WI38 (cell line): ENCODE measurements around the gene LRRK1.

Experiments
- H3K4me3 ChIP-seq: 2 replicates; pipeline ENCODE4 v1.5.1; 2011; ENCODE audit warnings: low read depth, mild to moderate bottlenecking, control low read depth, low read length
- TF ChIP-seq, protein P1 (sequence below): IDR thresholded peaks from 2 replicates; pipeline ENCODE4 v1.5.1; 2012; ENCODE audit warnings: low read depth, mild to moderate bottlenecking, control low read depth, low read length

The LRRK1 gene

DNA sequence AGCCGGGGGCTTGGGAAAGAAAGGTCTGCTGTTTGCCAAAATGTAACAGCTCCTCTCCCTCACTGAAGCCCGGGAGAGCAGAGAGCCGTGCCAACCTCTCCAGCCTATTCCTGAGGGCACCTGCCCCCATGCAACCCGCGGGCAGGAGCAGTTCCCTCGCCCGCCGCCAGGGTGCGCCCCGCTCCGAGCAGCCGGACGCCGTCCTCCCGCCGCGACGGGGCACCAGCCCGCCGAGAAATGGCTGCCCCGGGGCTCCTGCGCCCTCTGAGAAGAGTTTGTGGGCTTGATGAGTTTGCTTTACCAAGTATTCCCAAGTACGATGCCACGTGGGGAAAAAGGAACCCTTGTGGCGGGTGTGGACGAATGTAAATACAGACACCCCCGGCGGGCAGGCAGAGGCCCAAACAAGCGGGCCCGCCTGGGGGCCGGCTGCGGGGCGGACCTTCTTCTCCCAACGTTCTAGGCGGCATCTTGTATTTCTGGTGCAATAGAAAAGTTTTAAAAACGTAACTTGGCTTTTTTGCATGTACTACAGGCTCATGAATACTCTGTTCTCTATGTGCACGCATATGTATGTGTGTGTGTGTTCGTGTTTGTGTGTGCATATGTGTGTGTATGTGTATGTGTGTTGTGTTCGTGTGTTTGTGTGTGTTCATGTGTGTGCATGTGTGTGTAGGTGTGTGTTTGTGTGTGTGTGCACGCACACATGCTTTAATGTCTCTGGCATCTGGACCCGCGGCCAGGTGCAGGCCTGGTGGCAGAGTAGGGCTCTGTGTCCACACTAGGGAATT is 169.8 kb downstream of the LRRK1 start:
- no peak overlapping the region for H3K4me3 ChIP-seq
- TF ChIP-seq, protein P1, sequence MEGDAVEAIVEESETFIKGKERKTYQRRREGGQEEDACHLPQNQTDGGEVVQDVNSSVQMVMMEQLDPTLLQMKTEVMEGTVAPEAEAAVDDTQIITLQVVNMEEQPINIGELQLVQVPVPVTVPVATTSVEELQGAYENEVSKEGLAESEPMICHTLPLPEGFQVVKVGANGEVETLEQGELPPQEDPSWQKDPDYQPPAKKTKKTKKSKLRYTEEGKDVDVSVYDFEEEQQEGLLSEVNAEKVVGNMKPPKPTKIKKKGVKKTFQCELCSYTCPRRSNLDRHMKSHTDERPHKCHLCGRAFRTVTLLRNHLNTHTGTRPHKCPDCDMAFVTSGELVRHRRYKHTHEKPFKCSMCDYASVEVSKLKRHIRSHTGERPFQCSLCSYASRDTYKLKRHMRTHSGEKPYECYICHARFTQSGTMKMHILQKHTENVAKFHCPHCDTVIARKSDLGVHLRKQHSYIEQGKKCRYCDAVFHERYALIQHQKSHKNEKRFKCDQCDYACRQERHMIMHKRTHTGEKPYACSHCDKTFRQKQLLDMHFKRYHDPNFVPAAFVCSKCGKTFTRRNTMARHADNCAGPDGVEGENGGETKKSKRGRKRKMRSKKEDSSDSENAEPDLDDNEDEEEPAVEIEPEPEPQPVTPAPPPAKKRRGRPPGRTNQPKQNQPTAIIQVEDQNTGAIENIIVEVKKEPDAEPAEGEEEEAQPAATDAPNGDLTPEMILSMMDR, result peak; percentile 98

DNA sequence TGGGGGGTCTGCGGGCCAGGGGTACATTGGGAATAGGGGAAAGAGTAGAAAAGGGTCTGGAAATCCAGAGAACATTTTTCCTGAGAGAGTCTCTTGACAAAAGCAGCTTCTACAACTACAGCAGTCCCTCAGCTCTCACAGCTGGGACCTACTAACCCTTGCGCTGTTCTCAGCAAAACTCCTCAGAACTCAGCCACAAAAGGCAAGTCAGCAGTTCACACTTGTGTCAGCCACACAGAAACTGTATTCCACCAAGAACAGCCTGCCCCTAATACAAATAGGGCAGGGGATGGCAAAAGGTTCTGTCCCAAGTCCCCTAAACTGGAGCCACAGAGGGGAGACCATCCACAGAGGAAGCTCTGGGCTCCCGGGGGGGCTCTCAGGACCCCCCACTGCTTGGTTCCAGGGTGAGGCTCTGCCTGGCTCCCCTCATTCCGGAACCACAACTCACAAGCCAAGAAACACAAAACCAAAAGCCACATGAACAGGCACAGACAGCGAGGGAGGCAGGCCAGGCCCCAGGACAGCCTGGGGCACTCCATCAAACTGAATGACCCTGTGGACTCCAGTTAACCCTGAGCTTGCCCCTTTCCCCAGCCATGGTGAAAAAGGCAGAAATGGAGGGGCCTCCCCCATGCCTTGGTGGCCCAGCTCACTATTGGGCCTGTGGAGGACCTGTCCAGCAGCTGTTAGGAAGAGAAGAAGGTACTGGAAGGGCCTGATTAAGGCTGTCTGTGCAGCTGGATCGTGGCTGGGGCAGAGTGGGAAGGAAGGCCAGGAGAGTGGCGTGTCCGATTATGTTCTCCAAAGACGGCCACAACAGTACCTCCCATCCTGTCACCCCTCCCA is 170.6 kb downstream of the LRRK1 start:
- no peak overlapping the region for H3K4me3 ChIP-seq
- TF ChIP-seq, protein P1, result no peak

DNA sequence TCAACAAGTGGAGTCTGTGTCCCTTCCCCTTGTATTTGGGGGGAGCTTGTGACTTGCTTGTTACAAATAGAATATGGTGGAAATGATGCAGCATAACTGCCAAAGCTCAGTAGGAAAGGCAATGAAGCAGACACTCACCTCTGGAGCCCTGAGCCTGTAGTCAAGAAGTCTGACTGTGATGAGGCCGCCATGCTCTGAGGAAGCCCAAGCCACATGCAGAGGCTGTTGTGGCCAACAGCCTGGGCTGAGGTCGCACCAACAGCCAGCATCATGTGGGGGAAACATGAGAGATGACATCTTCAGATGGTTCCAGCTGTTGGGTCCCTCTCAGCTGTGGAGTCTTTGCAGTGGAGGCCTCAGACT is 171.3 kb downstream of the LRRK1 start:
- no peak overlapping the region for H3K4me3 ChIP-seq
- TF ChIP-seq, protein P1, result no peak

DNA sequence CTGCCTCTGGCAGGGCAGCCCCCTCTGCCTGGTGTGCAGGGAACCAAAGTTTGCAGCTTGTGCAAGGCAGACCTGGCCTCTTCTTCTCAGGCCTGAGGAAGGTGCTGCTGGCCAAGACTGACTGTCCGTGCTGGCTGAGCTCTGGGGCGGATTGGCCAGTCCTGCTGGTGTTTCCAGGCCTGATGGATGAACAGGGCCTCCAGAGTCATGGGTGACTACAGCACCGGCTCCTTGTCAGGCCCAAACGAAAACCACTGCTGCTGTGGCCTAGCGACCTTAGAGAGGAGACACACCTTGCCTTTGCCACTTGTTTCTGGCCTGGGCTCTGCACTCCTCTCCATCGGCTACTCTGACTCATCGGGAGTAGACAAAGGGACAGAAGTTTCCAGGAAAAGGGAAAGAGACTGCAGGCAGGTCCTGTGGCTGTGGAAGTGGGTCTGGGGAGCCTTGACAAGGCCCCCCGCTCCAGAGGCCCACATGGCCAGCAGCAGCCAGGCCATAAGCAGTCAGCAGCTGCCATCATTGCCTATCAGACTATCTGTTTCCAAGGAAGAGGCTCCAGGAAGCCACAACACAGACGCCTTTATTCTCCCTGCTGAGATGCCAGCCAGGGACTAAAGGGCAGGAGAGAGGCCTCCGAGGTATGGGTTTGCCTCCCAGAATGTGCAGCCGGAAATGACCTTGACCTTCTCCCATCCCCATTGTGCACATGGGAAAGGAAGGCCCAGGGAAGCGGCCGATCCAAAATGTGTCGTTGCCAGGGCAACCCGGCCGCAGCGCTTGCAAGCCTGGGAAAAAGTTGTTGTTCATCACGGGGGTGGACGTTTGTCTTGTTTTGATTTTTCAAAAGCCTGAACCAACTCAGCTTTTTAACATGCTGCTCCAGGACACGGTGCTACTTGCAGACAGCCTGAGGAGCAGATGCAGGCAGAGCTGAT is 172.2 kb downstream of the LRRK1 start:
- TF ChIP-seq, protein P1, result no peak
- H3K4me3 ChIP-seq, result no peak overlapping the region

DNA sequence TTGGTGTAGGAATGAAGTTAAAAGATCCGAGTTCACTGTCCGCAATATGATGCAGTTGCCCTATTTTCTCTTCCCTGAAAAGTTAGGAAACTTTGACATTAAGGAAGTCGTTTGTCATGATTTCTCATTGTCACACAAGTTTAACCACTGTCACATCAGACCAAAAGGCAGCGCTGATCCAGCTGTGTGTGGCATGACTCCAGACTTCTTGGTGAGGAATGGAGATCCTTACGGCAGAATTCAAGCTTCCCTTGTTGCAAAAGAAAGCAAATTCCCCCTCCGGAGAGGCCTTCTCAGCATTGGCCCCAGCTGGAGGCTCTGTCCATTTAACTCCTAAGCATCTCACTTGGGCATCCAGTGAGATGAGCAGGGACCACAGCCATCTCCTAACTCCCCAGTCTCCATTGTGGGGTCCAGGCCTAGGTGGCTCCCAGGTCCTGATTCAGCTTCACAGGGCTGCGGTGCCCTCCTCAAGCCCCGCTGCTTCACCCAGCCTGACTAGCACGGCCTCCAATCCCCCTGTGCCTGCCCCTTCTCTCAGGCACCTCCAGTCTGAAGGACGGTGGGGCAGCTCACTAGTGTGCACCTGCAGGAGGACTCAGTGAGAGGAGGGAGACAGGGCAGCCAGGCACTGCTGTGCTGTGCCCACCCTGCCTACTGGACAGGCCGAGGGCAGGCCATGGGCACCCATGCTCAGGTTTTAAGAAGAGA is 173.2 kb downstream of the LRRK1 start:
- TF ChIP-seq, protein P1, result no peak
- no peak overlapping the region for H3K4me3 ChIP-seq

DNA sequence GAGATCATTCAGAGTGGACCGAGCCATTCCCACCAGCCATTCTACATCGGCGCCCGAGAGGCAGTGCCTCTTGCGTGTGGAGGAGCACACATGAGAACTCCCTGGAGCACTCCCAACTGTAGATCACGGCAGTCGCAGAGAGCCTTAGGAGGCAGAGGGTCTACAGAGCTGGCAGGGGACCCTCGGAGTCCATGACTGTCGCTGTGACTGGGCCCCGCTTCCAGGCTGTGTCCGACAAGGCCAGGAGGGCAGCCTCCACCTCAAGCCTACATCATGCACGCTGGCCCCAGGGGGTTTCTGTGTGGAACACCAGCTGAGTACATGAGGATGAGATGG is 173.7 kb downstream of the LRRK1 start:
- H3K4me3 ChIP-seq, result no peak overlapping the region
- TF ChIP-seq, protein P1, result no peak
